NCI-H146 treated with DMSO at 0.1 percent for 48 hours (cell line): ENCODE data around the gene UNC5C.
"Not testable (repeated sequence)": the region's sequence is repeated elsewhere in the genome, so short reads cannot be mapped to it uniquely, and the experiment has no call there.

ENCODE experiments used
- DNase-seq: peaks from one replicate; lab custom pipeline; 2025; ENCODE audit not compliant: unreplicated experiment; lab: John Stamatoyannopoulos, UW

UNC5C gene

DNA sequence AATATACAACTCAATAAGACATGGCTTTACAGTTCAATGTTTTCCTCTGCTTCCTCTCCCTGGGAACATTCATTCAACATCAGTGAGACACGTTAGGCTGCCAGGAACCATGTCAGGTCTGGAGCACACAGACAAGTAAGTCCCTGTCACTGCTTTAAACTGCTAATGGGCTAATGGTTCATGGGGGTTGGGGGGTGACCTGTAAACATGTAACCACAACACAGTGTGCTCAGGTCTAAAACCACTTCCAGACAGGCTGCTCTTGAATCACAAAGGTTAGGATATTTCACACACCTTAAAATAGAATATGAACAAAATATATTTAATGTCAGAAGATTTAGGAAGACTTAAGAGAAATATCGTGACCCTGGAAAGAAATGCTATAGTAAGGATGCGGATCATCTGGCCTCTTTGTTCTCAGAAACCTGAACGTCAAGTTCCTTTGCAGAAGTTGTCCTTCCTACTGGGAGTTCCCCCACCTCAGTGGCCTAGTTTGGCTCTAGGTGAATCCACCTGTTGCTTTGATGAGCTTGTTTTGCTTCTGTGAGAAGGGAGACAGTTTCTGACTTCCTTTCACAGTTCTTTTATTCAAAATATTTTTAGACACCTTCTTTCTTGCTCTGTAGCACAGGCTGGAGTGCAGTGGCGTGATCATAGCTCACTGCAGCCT lies 359.9 kb downstream of the UNC5C start:
- DNase-seq: no peak

DNA sequence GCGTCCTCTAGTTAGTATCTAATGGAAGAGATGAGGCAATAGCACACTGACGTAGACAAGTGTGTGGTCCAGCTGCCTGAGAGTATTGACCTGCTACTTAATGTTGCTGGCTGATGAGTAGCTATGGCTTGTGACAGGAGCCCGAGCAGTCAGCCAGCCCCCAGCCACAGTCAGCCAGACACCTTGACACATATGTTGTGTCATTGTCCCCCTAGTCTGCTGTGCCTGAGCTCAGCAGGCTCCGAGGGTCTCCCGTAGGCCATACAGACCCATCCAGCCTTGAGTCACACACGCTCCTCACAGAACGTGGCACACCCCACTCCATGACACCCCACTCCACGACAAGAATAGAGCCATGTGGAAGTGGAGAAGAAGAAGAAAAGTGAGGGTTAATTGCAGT lies 362.1 kb downstream of the UNC5C start:
- no peak for DNase-seq

DNA sequence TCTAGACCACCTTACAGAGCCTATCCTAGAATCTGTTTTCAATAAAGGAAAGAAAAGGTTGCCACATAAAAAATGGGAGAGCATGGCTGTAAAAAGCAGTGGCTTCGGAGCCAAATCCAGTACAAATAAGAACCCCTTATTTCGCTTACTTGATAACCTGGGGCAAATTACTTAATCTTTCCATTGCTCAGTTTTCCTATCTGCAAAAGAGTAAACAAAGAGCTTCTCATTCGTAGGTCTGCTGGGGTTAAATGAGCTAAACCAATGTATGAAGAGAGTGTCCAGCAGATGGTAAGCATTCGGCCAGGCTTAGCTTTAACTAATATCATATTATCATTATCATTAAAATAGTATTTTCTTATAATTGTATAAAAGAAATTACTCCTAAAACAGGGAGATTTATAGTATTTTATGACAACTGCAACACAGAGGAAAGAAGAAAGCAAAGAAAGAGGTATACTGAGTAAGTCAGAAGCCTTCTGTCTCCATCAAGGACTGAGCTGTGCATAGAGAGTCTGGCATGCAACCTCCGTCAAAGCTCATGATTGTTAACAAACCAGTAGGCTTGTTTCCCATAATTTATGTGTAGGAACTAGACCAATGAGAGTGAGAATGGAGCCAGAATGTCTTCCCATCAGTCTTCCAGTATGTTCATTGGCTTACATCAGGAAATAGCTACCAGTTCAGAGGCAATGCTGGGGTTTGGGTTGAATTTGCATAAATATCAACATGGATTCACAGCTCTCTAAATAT lies 364.9 kb downstream of the UNC5C start:
- DNase-seq: no peak

DNA sequence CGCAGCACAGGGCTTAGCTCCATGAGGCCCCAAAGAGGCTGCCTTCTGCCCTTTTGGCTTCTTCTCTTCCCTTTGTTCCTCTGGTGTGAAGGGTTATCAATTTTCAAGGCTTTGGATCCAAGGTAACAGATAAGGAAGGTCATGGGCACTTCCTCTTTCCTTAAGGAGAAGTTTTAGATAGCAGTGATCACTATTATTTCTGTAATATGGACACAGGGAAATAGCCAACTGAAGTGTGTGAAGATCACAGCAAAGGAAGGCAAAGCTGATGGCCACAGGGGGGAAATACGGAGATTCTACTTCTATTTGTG lies 366.8 kb downstream of the UNC5C start:
- DNase-seq: no peak

DNA sequence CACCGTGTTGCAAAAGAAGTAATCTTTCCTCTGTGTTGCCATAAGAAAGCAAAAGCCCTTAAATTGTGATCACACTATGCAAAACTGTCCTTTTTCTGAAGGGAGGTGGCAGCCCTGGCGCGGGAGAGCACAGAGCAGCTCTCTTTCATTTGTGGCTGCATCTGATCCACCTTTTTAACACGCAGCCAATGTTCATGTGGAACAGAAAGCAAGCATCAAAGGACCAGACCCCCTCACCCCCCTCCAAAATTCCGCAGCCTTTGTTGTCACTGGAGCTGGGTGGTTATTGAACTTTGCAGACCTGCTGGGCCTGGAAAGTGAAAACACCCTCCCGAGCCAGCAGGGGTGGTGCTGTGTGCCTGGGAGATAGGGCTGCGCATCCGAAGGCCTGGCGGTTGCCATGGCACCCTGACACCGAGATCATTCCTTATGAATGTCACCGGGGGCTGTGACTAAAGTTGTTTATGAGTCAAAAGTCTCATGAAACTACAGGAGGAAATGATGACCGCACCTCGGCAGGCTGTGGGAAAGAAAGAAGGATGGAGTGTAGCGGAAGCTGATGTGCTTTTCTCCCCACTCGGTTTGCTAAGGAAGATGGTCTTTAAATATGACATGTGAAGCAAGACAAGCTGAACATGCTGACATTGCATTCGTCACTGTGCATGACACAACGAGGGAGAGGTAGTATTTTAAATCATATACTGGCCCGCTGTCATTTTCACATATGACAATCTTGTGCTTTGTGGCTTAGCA lies 367.4 kb downstream of the UNC5C start:
- no peak for DNase-seq

DNA sequence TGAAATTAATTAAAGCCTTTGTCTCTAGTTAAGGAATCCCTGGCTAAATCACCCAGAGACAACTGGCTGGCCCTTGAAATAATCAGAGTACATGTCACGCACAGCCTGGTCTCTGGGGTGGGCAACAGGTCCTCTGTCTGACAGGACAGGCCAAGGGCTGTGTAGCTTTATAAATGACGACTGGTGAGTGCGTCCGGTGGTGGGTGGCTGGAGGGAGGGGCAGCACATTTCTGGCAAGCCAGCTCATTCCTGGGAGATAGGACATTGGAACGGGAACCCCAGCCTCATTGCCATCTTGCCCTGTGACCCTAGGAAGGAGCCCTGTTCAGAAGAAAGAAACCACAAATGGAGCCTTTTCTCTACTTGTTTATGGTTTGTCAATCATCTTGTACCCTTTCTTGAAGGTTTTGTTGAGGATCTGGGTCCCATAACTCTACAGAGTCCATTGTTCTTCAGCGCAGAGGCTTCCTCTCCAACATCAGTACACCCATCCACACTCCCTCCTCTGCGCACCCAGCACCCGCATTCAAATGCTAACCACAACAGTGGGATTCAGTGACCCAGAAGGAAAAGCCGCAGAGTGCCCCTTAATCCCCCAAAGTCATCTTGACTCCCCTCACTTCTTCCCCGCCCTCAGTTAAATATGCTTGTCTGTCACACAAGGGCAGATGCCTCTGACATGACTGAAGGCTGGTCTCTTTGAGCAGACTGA lies 368.1 kb downstream of the UNC5C start:
- DNase-seq: no peak

DNA sequence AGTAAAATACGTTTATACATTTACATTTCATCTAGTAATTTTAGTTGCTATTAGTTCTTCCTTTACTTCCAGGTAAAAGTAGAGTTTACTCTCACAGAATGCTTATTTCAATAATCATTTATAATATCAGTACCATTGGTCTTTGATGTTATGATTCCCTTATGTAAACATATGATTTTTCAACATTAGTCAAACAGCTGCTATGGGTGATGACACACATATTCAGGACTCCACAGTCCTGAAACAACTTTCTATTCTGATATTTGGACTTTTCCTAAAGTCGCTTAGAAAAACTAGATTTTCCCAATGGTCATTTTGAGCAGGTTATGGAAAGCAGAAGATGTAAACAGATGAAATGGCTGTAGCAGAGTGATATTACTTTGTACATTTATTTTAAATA lies 369.8 kb downstream of the UNC5C start:
- DNase-seq: no peak

DNA sequence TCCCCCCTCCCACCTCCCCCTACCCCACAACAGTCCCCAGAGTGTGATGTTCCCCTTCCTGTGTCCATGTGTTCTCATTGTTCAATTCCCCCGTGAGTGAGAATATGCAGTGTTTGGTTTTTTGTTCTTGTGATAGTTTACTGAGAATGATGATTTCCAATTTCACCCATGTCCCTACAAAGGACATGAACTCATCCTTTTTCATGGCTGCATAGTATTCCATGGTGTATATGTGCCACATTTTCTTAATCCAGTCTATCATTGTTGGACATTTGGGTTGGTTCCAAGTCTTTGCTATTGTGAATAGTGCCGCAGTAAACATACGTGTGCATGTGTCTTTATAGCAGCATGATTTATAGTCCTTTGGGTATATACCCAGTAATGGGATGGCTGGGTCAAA lies 377.4 kb downstream of the UNC5C start:
- DNase-seq: not testable (repeated sequence)

DNA sequence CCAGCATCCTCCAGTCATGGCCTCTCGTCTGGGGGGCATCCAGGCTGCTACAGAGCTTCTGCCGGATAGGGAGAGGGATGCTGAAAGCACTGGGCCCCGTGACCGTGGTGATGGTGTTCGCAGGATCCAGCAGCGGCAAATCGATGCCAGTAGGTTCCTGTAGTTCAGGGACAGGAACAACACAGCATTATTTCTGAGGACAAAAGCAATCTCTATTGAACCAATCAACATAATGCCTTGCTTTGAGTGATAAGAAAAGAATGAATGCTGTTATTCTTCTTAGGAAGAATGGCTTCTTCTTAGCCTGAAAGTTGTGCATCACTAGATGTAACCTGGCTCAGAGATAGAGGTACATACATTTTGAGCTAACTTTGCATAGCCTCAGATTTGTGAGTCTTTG lies 378.6 kb downstream of the UNC5C start:
- no peak for DNase-seq

DNA sequence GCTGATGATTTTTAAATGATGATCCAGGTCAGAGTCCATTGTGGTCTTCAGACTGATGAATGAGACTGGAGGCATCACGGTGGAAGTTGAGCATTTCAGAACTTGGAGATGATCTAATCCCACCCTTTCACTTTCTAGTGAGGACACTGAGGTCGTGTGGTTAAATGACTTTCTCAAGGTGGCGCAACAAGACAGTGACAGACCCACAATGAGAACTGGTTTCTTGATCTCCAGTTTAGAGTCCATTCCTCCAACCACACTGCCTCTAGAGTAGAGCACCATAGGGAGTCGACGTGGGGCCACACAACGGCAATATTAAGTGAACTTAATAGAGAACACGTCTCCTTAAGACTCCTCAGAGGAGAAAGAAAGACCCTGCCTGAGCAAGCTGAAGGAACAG lies 381.0 kb downstream of the UNC5C start:
- DNase-seq: no peak

DNA sequence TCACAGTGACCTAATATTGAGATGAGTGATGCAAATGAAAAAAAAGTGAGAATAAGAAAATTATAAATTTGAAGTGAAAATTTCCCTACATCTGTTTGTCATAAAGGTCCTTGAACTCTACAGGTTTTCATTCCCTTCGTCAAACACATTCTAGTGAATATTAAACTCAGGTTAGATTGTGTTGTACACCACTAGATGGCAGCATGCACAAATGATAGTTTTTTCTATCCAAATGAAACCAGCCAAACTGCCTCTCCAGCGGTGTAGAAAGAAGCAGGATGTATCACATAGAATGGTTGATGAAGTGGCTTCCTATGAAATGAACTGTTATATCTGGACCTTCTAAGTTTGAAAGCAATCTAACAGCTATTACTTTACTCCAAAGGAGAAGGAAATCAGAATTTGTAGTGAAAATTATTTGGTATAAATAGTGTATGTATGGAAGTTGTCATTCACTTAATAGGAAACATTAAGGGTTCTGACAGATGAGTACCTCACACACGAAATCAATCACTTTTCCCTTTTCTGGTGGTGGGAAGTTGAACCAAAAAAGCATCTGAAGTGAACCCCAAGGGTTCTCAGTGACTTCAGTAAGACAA lies 382.7 kb downstream of the UNC5C start:
- peak; percentile 0 for DNase-seq

DNA sequence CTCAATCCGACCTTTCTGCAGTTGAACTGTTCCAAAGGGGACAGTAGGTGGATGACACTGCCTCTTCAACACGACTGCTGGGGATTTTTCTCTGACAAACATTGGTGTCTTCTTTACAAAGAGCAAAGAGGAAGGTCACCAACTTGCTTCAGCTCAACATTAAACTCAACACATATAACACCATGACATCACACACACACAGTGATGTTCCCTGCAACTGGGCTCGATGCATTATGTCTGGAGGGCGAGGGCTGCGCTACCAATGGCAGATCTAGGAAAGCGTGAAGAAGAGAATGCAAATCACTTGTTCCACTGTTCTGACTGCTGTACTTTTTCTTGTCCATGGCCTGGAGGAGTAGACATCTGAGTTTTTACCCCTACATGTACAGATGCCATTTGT lies 385.9 kb downstream of the UNC5C start:
- no peak for DNase-seq

DNA sequence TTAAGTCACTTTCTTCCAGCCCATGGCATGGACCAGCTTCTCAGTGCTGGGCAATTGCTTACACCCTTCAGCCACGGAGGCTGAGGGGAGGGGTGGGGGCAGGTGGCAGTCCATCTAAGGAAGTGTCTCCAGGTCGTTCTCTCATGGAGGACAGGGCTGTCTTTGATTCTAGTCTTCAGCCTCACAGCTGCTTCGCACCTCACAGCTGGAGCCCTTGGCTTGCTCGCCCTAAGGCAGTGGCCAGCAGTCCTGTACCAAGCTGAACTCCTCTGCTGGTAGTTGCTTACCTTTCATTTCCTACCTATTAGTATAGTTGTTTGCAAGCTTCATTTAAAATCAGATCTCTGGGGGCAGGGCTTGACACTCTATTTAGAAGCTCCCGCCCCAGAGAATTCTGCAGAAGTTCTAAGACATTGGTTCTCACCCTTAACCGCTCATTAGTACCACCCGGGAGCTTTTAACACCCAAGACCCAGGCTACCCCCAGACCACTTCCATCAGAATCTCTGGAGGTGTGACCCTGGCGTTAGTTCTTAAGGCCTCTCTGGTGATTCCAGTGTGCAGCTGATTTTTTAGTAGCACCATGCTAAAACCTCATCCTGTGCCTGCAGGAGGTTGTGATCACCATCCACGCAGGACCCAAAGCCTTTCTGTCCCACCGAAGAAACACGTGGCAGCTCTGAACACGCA lies 386.8 kb downstream of the UNC5C start:
- no peak for DNase-seq

DNA sequence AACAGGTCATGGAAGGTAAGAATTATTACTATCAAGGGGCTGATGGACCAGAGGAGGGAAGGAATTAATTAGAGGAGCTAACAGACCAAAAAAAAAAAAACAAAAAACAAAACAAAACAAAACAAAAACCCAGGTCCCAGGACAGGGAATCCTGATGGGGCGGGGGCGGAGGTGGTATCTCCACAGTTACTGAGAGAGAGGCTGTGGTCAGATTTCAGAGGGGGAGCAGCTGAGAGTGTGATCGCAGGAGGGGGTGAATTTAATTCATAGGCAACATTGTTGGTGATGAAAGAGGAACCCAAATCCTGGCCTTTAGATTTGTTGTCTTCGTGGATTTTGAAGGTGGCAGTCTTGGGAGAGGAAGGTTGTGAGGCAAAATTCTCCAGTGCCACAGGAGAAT lies 389.4 kb downstream of the UNC5C start:
- no peak for DNase-seq

DNA sequence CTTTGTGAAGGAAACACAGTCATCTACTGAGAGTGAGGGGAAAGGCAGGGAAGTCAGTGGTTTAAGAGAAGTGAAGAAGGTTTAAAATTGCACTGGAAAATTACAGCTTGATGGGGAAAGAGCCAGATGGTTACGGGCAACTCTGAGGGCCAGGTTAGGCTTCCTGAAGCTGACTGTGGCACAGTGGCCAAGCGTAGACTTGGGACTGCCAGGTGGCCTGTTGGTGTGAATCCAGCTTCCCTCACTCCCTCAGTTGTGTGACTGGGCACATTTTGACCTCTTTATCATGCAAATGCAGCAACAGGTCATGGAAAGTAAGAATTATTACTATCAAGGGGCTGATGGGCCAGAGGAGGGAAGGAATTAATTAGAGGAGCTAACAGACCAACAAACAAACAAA lies 390.1 kb downstream of the UNC5C start:
- no peak for DNase-seq

DNA sequence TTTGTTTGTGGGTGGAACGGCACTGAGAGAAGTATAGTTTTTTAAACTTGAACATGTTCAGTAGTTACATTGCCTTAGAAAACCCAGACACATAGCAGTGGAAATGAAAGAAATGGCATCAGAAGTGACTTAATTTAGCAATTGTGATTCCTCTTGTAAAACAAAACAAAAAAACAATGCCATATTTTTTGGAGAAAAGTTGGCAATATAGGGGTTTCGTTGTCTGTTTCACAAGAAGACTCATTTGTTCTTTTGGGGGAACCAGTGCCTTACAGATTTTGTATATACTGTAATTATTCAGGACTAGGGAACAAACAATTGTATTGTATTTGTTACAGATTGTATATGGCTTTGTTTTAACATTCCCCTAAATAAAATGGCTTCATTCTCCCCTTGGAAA lies 390.7 kb downstream of the UNC5C start:
- no peak for DNase-seq

DNA sequence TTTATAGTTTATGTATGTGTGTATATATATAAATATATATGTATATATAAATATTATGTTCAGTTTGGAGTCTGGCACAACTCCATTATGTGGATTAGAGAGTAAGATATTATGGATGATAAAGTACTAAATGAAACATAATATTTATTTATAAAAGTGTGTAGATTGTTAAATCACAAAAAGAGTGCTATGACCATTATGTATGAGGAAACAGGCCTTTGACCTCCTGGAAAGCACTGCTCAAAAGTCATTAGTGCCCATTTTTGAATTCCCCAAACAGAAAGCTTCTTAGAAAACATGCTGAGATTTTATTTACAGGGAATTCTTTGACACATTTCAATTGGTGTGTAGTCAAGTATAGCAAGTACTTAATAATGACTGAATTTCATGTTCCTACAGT lies 391.2 kb downstream of the UNC5C start:
- no peak for DNase-seq

DNA sequence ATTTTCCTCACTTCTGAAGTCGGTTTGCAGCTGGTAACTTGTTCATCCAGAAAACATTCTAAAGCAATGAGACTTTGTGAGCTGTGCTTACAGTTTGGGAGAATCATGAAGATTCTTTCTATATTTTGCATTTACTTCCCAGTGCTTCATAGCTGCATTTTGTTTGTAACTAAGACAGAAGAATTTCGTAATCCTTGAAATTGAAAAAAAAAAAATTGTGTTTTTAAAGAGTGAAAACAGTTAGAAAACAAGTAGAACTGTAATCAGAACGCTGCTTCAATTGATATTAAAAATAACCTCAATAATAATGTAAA lies 392.4 kb downstream of the UNC5C start:
- DNase-seq: no peak

DNA sequence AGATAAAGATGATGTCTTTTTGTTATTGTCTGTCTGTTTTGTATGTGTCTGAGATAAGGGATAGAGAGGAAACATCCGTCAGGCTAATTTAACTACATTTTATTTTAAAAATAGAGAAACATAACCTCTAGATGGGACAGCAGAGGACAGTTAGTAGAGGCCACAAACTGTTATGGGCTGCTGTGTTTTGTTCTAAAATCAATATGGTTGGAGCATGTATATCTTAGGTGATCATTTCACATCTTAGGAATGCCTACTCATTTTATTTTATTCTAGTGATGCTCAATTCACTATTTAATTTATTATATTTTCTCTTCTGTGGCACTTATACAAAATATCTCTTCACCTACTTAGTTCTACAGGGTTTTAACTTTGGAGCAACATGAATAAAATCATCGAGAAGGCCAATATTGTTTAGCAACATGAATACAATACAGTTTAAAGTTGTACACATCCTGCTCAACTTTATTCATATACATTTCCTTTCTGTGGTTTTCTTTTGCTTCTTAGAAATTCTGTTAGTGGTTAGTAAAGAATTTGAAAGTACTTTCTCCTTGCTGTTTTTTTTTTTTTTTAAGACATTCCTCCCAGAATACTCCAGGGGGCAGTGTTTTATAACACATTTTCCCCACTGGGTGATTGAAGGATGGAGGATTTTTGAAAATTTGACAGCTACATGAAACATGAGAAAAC lies 392.9 kb downstream of the UNC5C start:
- DNase-seq: no peak

DNA sequence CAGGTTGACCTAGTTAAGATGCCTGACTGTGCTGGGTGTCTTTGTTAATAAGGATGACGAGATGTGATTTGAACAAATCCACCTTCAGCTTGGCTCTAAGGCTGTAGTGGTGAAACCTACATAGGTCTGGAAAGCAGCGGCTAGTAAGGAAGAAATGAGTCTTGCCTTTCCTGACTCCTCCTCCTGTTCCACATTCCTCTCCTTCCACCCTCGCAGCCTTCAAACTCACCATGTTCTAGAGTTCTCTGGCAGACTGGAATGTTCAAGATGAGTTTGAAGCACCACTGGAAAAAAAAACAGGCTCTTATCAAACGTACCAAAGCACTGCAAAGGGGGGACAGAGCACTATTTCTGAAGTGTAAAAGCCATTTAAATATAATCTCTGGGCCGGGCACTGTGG lies 395.6 kb downstream of the UNC5C start:
- DNase-seq: no peak
